Measurements from ENCODE around the gene GMDS. TPM values are rescaled to one million over a fixed set of nuclear protein-coding genes. Genes with fewer than 3 reads are reported as not detected.

Gene GMDS
- total RNA-seq, 1 donor from 2014 or later: 7.2 TPM

GRCh38 chr6:1580585-1580984 is 664.8 kb downstream of the GMDS start:
- DNase-seq: no peak
- TF ChIP-seq CTCF (IDR thresholded peaks at IDR 0.05; ENCODE audit: borderline replicate concordance): no peak
- Histone ChIP-seq H3K27me3 (ENCODE audit: low read depth) (peaks cover 11% of the 10 kb centered on the region), H3K27ac (replicated peaks) (no peak overlapping the region), H3K9me3 (replicated peaks) (no peaks in the 10 kb centered on the region), H3K36me3 (no peaks in the 10 kb centered on the region), H3K4me3 (no peak overlapping the region), H3K4me1 (peaks cover 6% of the 10 kb centered on the region)
- intact Hi-C loops (cut with micrococcal nuclease): no loop called here

- Histone ChIP-seq H3K27ac (replicated peaks) (no peak overlapping the region), H3K4me1 (peaks cover 6% of the 10 kb centered on the region), H3K4me3 (no peak overlapping the region), H3K9me3 (replicated peaks) (no peaks in the 10 kb centered on the region), H3K27me3 (ENCODE audit: low read depth) (peaks cover 11% of the 10 kb centered on the region), H3K36me3 (no peaks in the 10 kb centered on the region)
- no peak for TF ChIP-seq CTCF (IDR thresholded peaks at IDR 0.05; ENCODE audit: borderline replicate concordance)
- intact Hi-C loops (cut with micrococcal nuclease): no loop called here
- no peak for DNase-seq
These were observed 665.3 kb downstream of the GMDS start for GRCh38 chr6:1580109-1580508.

GRCh38 chr6:1579096-1579495 is 666.3 kb downstream of the GMDS start:
- intact Hi-C loops (cut with micrococcal nuclease): no loop called here
- Histone ChIP-seq H3K4me3 (no peak overlapping the region), H3K27me3 (ENCODE audit: low read depth) (peaks cover 11% of the 10 kb centered on the region), H3K9me3 (replicated peaks) (no peaks in the 10 kb centered on the region), H3K27ac (replicated peaks) (no peak overlapping the region), H3K4me1 (peaks cover 6% of the 10 kb centered on the region), H3K36me3 (no peaks in the 10 kb centered on the region)
- no peak for DNase-seq
- TF ChIP-seq CTCF (IDR thresholded peaks at IDR 0.05; ENCODE audit: borderline replicate concordance): no peak

- no peaks in the 10 kb centered on the region for H3K36me3 ChIP-seq
- no peak overlapping the region for H3K4me3 ChIP-seq
- peaks cover 11% of the 10 kb centered on the region for H3K27me3 ChIP-seq (ENCODE audit: low read depth)
- no peaks in the 10 kb centered on the region for H3K9me3 ChIP-seq (replicated peaks)
- no peak for TF ChIP-seq CTCF (IDR thresholded peaks at IDR 0.05; ENCODE audit: borderline replicate concordance)
- H3K27ac ChIP-seq (replicated peaks): no peak overlapping the region
- DNase-seq: no peak
- intact Hi-C loops (cut with micrococcal nuclease): no loop called here
- peaks cover 6% of the 10 kb centered on the region for H3K4me1 ChIP-seq
These were observed 667.3 kb downstream of the GMDS start for GRCh38 chr6:1577896-1578745.

- Histone ChIP-seq H3K27ac (replicated peaks) (no peak overlapping the region), H3K9me3 (replicated peaks) (peaks cover 5% of the 10 kb centered on the region), H3K27me3 (ENCODE audit: low read depth) (peaks cover 11% of the 10 kb centered on the region), H3K4me3 (no peak overlapping the region), H3K36me3 (no peaks in the 10 kb centered on the region), H3K4me1 (peaks cover 6% of the 10 kb centered on the region)
- TF ChIP-seq CTCF (IDR thresholded peaks at IDR 0.05; ENCODE audit: borderline replicate concordance): no peak
- no peak for DNase-seq
- intact Hi-C loops (cut with micrococcal nuclease): no loop called here
These were observed 668.2 kb downstream of the GMDS start for GRCh38 chr6:1577146-1577680.

Measured in left ventricle myocardium inferior (tissue), 1 donor.